GM12878 (cell line): ENCODE data around the gene RALGPS2. TPM values are rescaled to one million over a fixed set of nuclear protein-coding genes. Genes with fewer than 3 reads are reported as not detected.

ENCODE experiments used
- ATAC-seq: fragments of 200-7000 bp; cut with Tn5 transposase; 3 replicates; pipeline ENCODE4 v1.9.1; 2020; ENCODE audit warnings: mild to moderate bottlenecking, moderate library complexity
- BruUV-seq: library from RNA; stranded (reverse); fragments of 400-500 nt; replicated peaks from 2 replicates; lab custom pipeline; 2021; lab: Mats Ljungman, UMichigan
- CTCF ChIA-PET: fragments of 300-600 bp; sonication (Branson Sonifier 250); formaldehyde crosslinking; extraction: SDS; loops from one replicate; lab custom pipeline; 2021; ENCODE audit warnings: inconsistent platforms; lab: Yijun Ruan, JAX
- POLR2A ChIA-PET: fragments of 350-600 bp; formaldehyde crosslinking; extraction: SDS; loops from one replicate; lab custom pipeline; 2021; ENCODE audit warnings: inconsistent platforms; lab: Charles Lee
- RAD21 ChIA-PET: fragments of 300-600 bp; sonication (Branson Sonifier 250); formaldehyde crosslinking; loops from one replicate; lab custom pipeline; 2023; ENCODE audit warnings: antibody characterized with exemption; ENCODE audit not compliant: unreplicated experiment; lab: Charles Lee
- SMC1A ChIA-PET: fragments of 300-600 bp; sonication (Branson Sonifier 250); formaldehyde crosslinking; loops from one replicate; lab custom pipeline; 2023; ENCODE audit not compliant: unreplicated experiment, uncharacterized antibody; lab: Charles Lee
- DNase-seq: peaks from one replicate; pipeline ENCODE4 v3.0.0-alpha.2; 2011; ENCODE audit warnings: low read depth, low spot score
- FAIRE-seq: peaks from 3 replicates; lab custom pipeline; 2011; peaks lifted over from hg19 to GRCh38; lab: Jason Lieb, UNC
- H2AFZ ChIP-seq: 2 replicates; pipeline ENCODE4 v1.6.0; 2011; ENCODE audit warnings: low read depth, low read length, control low read depth; ENCODE audit not compliant: control insufficient read depth
- H3K27ac ChIP-seq: 2 replicates; pipeline ENCODE4 v1.5.1; 2011; ENCODE audit warnings: control low read depth; ENCODE audit not compliant: control insufficient read depth, insufficient read depth
- H3K27me3 ChIP-seq, 2 experiments: replicated peaks in 1 of 2; 2 replicates each; pipeline versions ENCODE4 v1.6.0 to v1.6.1; 2011; ENCODE audit warnings: low read length in 1 of 2; ENCODE audit not compliant: control insufficient read depth in 2 of 2, insufficient read depth in 2 of 2
- H3K36me3 ChIP-seq, 2 experiments: 2 replicates each; pipeline ENCODE4 v1.5.1; 2011; ENCODE audit warnings: low read length in 1 of 2; ENCODE audit not compliant: control insufficient read depth in 2 of 2, insufficient read depth in 2 of 2
- H3K4me1 ChIP-seq: 2 replicates; pipeline ENCODE4 v1.6.1; 2011; ENCODE audit warnings: mild to moderate bottlenecking, low read length, moderate library complexity, mixed read lengths; ENCODE audit not compliant: control insufficient read depth, insufficient read depth
- H3K4me2 ChIP-seq: 2 replicates; pipeline ENCODE4 v1.6.0; 2011; ENCODE audit warnings: control low read depth; ENCODE audit not compliant: control insufficient read depth, insufficient read depth
- H3K4me3 ChIP-seq: fragments of 200-600 bp; sonication (generic); 2 replicates; pipeline ENCODE4 v1.5.1; 2016
- H3K79me2 ChIP-seq: 2 replicates; pipeline ENCODE4 v1.6.0; 2011; ENCODE audit warnings: low read length; ENCODE audit not compliant: control insufficient read depth, insufficient read depth
- H3K9ac ChIP-seq: 2 replicates; pipeline ENCODE4 v1.8.0; 2011; ENCODE audit warnings: low read length, control low read depth, mixed read lengths; ENCODE audit not compliant: control insufficient read depth, insufficient read depth
- H3K9me3 ChIP-seq: replicated peaks from 3 replicates; pipeline ENCODE4 v1.5.1; 2011; ENCODE audit warnings: mild to moderate bottlenecking, low read length; ENCODE audit not compliant: control insufficient read depth, insufficient read depth
- H4K20me1 ChIP-seq: 2 replicates; pipeline ENCODE4 v1.6.0; 2011; ENCODE audit not compliant: control insufficient read depth, insufficient read depth
- ATF7 ChIP-seq: fragments of 450-650 bp; IDR thresholded peaks from 2 replicates; pipeline ENCODE4 v1.6.1; 2016; ENCODE audit warnings: low read depth, mild to moderate bottlenecking
- BACH1 ChIP-seq: fragments of 450-650 bp; IDR thresholded peaks from 2 replicates; pipeline ENCODE4 v1.6.1; 2017; ENCODE audit warnings: mild to moderate bottlenecking, borderline replicate concordance
- HDAC6 ChIP-seq: fragments of 200-600 bp; sonication (generic); IDR thresholded peaks from one replicate; pipeline ENCODE4 v1.8.0; 2017; ENCODE audit warnings: antibody characterized with exemption; ENCODE audit not compliant: unreplicated experiment
- NFXL1 ChIP-seq: fragments of 450-650 bp; IDR thresholded peaks from 2 replicates; pipeline ENCODE4 v1.6.1; 2017; ENCODE audit warnings: antibody characterized with exemption, mild to moderate bottlenecking, borderline replicate concordance
- SKIL ChIP-seq: fragments of 450-650 bp; IDR thresholded peaks from 2 replicates; pipeline ENCODE4 v1.6.1; 2017; ENCODE audit warnings: mild to moderate bottlenecking, low read depth, inconsistent platforms; ENCODE audit not compliant: poor library complexity, severe bottlenecking
- WGBS: methylation state at CpG from one replicate; pipeline ENCODE4 v1.1.6; 2016; ENCODE audit warnings: low lambda C conversion rate; ENCODE audit not compliant: insufficient replicate concordance, insufficient coverage; ENCODE audit errors: missing lambda C conversion rate; 5-methylcytosine and 5-hydroxymethylcytosine counted together
- in situ Hi-C: fragments of 300-500 bp; cut with MboI; formaldehyde crosslinking; loops from 9 replicates; pipeline ENCODE4 v1.14.3; 2018; ENCODE audit warnings: mixed read lengths
- intact Hi-C: fragments of 100-400 bp; cut with micrococcal nuclease; formaldehyde crosslinking; loops from one replicate; pipeline ENCODE4 v1.14.2; 2022; ENCODE audit not compliant: unreplicated experiment
- polyA plus RNA-seq, 11 experiments: library from polyadenylated mRNA; depleted of rRNA in 4 of 11; unstranded in 6 of 11; stranded (reverse) in 5 of 11; fragments of >200 nt; fragmentation: Nextera tagmentation in 4 of 11; fragmentation: Illumina TruSeq in 1 of 11; extraction: Ambion mirVana in 4 of 11; extraction: Trizol in 1 of 11; gene quantifications; 1 replicate in 1 of 11; 2 replicates in 10 of 11; pipeline versions ENCODE4 v1.2.1 to v1.2.3, GENCODE V29; 2011 to 2016; ENCODE audit warnings: inconsistent platforms in 2 of 11, missing spikeins in 2 of 11, low read depth in 1 of 11
- total RNA-seq, 4 experiments: library from RNA; depleted of rRNA in 3 of 4; stranded (reverse); fragments of >200 nt in 3 of 4; fragmentation: Illumina TruSeq in 1 of 4; extraction: Trizol in 1 of 4; gene quantifications; 2 replicates each; pipeline versions ENCODE4 v1.2.1 to v1.2.3, GENCODE V29; 2013 to 2021
- TF ChIP-seq, protein P1 (sequence below): fragments of 450-650 bp; IDR thresholded peaks from 2 replicates; pipeline ENCODE4 v1.6.1; 2017; ENCODE audit warnings: antibody characterized with exemption, mild to moderate bottlenecking, moderate library complexity
- TF ChIP-seq, protein P2 (sequence below): fragments of 450-650 bp; IDR thresholded peaks from 2 replicates; pipeline ENCODE4 v1.6.1; 2016; ENCODE audit warnings: mild to moderate bottlenecking

RALGPS2 gene
- total and polyA plus RNA-seq, 10 of the 15 experiments (the other 5 are each of a cell fraction or from before 2014, with no cell fraction given): 0.08 to 3.7 (median 0.50) TPM

DNA sequence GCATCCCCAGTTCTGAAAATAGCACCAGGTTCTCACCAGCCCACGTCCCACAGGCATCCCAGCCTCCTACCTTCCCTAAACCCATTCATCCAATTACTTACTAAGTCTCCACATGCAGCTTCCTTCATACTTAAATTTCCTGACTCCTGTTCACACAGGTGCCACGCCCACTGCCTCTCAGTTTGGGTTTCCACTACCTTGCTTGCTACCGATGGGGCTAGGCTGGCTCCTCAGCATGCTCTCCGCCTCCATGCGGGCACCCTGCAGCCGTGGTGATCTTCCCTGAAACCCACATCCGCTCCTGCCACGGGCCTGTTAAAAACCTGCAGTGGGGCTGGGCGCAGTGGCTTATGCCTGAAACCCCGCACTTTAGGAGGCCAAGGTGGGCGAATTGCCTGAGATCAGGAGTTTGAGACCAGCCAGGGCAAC lies 216.2 kb downstream of the RALGPS2 start:
- BruUV-seq: no TSS peak
- Histone ChIP-seq H3K79me2 (no peaks in the 10 kb centered on the region), H3K36me3 (no peaks in the 10 kb centered on the region), H3K4me2 (no peak overlapping the region), H3K27me3 (no peaks in the 10 kb centered on the region; a peak in 1 of 4 replicates), H3K9ac (no peak overlapping the region), H3K4me3 (no peak overlapping the region), H4K20me1 (no peaks in the 10 kb centered on the region), H3K27ac (no peak overlapping the region), H3K4me1 (no peaks in the 10 kb centered on the region)
- ChIA-PET POLR2A (no interaction called here), RAD21 (no interaction called here)
- ATAC-seq: no peak
- WGBS: 40% methylated on average over 11 of the region's 11 CpGs
- in situ Hi-C loops: no loop called here
- TF ChIP-seq HDAC6 (no peak), BACH1 (no peak), ATF7 (no peak)
- TF ChIP-seq, all 136 proteins: peak for 0
- Histone ChIP-seq H3K9me3 (no peaks in the 10 kb centered on the region), H2AFZ (no peak overlapping the region)
- DNase-seq (no peak), FAIRE-seq (no peak)
- intact Hi-C loops: no loop called here
- SMC1A ChIA-PET: no interaction called here
- CTCF ChIA-PET: no interaction called here

DNA sequence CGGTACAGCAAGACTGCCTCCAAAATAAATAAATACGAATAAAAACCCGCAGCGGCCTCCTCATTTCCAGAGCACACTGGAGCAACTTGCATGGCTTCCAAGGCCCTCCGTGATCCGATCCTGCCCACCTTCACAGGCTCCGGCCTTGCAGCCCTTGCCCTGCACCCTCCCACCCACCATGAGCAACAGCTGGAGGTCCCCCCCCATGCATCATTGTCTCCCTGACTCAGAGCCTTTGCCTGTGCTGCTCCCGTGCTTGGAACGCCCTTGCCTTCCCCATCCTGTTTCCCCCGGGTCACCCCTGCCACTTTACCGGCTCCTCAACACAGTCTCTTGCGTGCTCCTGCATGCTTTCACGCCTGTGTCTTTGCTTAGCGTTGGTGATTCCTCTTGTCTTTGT lies 216.8 kb downstream of the RALGPS2 start:
- H3K4me2 ChIP-seq: no peak overlapping the region
- no peaks in the 10 kb centered on the region; a peak in 1 of 4 replicates for H3K27me3 ChIP-seq
- no peaks in the 10 kb centered on the region for H4K20me1 ChIP-seq
- intact Hi-C loops (no loop called here), in situ Hi-C loops (no loop called here)
- ATAC-seq (no peak), FAIRE-seq (no peak), DNase-seq (no peak)
- H3K79me2 ChIP-seq: no peaks in the 10 kb centered on the region
- no peak overlapping the region for H3K4me3 ChIP-seq
- POLR2A ChIA-PET: no interaction called here
- H3K9me3 ChIP-seq: no peaks in the 10 kb centered on the region
- WGBS: 65% methylated on average over 14 of the region's 14 CpGs
- no peak overlapping the region for H3K27ac ChIP-seq
- TF ChIP-seq, protein P1, sequence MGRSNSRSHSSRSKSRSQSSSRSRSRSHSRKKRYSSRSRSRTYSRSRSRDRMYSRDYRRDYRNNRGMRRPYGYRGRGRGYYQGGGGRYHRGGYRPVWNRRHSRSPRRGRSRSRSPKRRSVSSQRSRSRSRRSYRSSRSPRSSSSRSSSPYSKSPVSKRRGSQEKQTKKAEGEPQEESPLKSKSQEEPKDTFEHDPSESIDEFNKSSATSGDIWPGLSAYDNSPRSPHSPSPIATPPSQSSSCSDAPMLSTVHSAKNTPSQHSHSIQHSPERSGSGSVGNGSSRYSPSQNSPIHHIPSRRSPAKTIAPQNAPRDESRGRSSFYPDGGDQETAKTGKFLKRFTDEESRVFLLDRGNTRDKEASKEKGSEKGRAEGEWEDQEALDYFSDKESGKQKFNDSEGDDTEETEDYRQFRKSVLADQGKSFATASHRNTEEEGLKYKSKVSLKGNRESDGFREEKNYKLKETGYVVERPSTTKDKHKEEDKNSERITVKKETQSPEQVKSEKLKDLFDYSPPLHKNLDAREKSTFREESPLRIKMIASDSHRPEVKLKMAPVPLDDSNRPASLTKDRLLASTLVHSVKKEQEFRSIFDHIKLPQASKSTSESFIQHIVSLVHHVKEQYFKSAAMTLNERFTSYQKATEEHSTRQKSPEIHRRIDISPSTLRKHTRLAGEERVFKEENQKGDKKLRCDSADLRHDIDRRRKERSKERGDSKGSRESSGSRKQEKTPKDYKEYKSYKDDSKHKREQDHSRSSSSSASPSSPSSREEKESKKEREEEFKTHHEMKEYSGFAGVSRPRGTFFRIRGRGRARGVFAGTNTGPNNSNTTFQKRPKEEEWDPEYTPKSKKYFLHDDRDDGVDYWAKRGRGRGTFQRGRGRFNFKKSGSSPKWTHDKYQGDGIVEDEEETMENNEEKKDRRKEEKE: no peak
- TF ChIP-seq NFXL1 (no peak), SKIL (no peak)
- TF ChIP-seq, protein P2, sequence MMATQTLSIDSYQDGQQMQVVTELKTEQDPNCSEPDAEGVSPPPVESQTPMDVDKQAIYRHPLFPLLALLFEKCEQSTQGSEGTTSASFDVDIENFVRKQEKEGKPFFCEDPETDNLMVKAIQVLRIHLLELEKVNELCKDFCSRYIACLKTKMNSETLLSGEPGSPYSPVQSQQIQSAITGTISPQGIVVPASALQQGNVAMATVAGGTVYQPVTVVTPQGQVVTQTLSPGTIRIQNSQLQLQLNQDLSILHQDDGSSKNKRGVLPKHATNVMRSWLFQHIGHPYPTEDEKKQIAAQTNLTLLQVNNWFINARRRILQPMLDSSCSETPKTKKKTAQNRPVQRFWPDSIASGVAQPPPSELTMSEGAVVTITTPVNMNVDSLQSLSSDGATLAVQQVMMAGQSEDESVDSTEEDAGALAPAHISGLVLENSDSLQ: no peak
- H3K4me1 ChIP-seq: no peaks in the 10 kb centered on the region
- H3K36me3 ChIP-seq: no peaks in the 10 kb centered on the region
- no peak overlapping the region for H2AFZ ChIP-seq
- no peak overlapping the region for H3K9ac ChIP-seq
- CTCF ChIA-PET: no interaction called here
- SMC1A ChIA-PET: no interaction called here
- BruUV-seq: no TSS peak
- RAD21 ChIA-PET: no interaction called here
